Hematopoietic multipotent progenitor cell treated with erythropoietin and hydrocortisone succinate and interleukin-3 and kit ligand, for 8 days (in vitro differentiated cells): Measurements from ENCODE around the gene POFUT1.
A peak's percentile ranks its signal among the peaks of the same experiment; 100 is the strongest.

Experiments
- DNase-seq: peaks from one replicate; pipeline ENCODE4 v3.0.0-alpha.2; 2015

Gene POFUT1

DNA sequence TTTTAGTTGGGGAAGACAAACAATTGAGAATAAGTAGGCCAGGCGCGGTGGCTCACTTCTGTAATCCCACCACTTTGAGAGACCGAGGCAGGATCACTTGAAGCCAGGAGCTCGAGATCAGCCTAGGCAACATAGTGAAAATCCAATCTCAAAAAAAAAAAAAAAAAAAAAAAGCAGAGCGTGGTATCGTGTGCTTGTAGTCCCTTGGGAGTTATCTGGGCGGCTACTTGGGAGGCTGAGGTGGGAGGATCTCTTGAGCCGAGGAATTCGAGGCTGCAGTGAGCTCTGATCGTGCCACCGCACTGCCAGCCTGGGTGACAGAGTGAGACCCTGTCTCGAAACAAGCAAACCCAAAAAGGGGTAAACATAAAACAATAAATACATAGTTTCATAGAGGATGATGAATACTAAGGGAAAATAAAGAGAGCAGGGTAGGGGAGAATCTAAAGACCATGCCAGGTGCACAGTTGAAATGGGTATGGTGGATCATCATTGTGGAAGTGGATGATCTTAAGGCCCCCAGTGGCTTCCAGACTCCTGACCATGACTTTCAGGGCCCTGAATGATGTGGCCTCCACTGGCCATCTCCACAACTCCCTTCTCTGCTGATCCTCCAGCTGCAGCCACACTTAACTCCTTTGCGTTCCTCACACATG is 947 bp downstream of the POFUT1 start:
- DNase-seq, result no peak

DNA sequence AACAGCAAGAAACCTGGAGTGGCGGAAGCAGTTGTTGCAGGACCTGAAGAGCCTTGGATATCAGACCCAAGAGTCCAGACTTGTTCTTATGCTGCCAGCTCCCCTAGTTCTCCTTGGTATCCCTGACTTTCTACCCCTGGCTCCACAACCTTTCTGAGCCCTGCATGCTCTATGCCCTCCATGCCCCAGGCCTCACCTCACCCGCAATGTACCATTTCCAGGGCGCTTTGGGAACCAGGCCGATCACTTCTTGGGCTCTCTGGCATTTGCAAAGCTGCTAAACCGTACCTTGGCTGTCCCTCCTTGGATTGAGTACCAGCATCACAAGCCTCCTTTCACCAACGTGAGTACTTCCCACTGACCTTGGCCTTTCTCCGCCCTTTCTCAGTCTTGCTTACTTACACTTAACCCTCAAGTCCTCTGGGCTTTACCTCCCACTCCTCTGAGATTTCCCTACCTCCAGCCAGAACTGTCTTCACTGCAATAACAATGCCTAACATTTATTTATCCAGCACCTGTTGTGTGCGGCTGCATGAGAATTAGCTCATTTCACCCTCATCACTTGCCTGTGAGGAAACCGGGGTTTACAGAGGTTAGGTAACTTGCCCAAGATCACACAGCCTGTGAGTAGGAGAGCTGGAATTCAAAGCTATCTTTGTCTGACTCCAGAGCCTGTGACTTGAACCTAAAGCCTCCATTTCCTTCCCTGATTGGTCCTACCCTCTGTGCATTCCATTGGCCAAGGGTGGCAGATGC is 2.3 kb downstream of the POFUT1 start:
- DNase-seq, result no peak

DNA sequence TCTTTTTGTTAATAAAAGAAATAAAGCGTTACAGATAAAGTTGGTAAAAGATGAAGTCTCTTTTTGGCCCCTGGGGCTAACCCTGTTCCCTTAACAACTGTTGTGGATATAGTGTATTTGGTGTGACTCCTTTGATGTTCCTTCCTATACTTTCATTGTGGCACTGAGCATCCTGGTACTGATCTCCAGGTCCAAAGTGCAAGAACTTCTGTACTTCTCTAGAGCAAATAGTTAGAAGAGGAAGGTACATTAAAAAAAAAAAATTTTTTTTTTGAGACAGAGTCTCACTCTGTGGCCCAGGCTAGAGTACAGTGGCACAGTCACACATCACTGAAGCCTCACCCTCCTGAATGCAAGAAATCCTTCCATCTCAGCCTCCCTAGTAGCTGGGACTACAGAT is 6.2 kb downstream of the POFUT1 start:
- DNase-seq, result no peak

DNA sequence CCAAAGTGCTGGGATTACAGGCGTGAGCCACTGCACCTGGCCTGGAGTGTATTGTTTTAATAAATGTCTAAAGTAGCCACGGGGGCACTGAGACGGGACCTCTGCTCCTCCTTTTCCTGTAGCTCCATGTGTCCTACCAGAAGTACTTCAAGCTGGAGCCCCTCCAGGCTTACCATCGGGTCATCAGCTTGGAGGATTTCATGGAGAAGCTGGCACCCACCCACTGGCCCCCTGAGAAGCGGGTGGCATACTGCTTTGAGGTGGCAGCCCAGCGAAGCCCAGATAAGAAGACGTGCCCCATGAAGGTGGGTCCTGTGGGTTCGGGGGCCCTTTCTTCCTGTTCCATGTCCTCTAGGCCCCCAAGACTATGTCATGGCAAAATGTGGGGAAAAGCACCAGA is 7.5 kb downstream of the POFUT1 start:
- DNase-seq, result no peak

DNA sequence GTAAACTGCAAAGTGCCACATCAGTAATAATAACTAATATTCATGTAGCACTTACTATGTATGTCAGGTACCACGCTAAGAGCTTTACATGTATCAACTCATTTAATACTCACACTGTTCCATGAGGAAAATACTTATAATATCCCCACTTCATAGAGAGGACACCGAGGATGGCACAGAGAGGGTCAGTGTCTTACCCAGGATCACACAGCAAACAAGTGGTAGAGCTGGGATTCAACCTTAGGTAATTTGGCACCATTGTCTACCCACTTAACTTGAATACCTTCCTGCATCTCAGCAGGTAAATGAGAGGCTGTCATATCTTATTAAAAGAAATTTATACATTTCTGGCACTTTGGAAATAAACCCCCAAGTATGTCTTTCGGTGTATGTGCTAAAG is 8.0 kb downstream of the POFUT1 start:
- DNase-seq, result no peak

DNA sequence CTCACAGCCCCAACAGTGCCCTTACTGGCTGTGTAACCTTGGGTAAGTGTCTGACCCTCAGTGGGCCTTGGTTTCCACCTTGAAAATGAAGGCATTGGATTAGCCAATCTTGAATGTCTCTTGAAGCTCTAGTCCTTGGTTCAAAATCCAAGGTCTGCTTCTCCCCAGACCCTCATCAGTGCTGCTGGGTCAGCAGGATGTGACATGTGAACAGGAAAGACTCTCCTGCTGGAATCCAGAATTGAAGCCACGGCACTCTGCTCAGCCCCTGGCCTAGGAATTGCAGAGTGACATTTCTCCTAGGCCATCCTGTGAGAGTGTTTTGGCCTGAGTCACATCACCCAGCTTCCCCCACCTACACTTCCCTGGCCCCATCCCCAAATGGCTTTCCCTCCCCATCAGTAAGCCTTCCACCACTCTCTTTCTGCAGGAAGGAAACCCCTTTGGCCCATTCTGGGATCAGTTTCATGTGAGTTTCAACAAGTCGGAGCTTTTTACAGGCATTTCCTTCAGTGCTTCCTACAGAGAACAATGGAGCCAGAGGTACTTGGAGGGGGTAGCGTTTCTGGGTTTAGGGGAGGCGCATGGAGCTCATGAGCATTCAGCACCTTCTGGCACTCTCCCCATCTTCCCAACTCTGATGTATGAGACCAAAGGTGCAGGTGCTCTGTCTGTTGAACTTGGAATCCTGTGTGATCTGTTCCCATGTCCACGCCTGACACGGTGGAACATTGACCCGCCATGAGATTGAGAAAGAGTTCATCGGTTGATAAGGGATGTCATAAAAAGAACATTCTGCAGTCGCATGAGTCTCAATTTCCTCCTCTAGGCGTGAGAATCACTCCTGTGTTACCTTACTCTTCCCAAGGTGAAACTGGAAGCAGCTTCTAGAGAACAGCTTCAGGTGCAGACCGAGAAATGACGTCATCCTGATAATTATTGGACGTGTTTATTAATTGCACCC is 8.8 kb downstream of the POFUT1 start:
- DNase-seq, result no peak

DNA sequence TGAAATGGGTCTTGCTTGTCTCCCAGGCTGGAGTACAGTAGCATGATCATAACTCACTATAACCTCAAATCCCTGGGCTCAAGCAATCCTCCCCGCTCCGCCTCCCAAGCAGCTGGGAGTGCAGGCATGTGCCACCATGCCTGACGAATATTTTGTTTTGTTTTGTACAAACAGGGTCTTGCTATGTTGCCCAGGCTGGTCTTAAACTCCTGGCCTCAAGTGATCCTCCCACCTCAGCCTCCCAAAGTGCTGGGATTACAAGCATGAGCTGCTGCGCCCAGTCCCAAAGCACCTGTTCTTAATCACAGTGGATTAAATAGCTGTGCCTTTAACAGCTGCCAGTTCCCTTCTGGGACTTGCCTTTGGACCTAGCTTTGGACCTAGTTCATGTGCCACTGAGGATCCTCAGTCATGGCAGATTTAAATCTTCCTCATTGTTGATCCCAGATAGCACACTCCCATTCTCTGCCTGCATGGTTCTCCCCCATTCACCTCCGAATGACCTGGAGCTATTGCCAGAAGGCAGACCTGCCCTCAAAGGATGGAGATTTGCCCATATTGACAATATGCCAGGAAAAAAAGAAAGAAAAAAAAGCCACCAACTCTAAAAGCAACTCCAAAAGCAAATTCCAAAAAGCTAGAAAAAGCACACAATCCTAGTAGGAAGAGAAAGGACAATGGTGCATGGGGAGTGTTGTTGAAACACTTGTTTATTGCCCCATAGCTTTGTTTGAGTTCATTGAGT is 10.6 kb downstream of the POFUT1 start:
- DNase-seq, result no peak

DNA sequence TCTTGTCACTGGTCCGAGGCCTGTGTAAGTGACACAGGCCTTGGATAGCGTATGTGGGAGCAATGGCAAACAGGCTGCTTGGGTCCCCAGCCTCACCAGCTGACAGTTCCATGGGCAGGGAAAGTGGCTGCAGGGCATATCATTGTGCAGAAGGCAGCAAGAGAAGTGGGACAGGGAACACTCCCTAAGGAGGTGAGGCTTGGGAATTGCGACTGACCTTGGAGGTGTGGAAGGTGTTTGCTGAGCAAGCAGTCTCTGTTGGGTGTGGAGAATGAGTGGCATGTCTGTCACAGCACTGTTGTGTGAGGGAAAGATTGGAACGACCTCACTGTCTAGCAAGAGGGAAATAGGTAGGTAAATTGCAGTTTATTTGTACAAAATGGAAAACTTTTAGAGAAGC is 16.8 kb downstream of the POFUT1 start:
- DNase-seq, result no peak

DNA sequence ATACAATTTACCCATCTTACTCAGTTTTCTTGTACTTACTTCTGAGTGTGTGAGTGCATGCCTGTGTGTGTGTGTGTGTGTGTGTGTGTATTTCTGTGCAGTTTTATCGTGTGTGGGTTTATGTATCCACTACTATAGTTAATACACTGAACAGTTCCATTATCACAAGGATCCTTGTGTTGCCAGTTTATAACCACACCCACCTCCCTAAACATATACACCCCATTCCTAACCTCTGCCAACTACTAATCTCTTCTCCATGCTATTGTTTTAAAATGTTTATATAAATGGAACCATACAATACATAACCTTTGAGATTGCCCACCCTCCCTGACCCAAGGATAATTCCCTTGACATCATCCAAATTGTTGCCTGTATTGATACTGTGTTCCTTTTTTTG is 18.7 kb downstream of the POFUT1 start:
- peak; percentile 73 for DNase-seq

DNA sequence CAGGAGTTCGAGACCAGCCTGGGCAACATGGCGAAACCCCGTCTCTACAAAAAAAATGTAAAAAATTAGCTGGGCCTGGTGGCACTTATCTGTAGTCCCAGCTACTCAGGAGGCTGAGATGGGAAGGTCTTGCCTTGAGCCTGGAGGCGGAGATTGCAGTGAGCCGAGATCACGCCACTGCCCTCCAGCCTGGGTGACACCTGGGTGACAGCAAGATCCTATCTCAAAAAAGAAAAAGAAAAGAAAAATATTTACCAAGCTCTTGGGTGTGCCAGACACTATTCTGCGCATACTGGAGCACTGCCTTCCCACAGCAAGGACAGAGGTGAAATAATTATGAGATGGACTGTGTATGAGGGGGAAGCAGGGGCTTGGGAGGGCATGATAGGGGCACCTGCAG is 19.6 kb downstream of the POFUT1 start:
- peak; percentile 67 for DNase-seq

DNA sequence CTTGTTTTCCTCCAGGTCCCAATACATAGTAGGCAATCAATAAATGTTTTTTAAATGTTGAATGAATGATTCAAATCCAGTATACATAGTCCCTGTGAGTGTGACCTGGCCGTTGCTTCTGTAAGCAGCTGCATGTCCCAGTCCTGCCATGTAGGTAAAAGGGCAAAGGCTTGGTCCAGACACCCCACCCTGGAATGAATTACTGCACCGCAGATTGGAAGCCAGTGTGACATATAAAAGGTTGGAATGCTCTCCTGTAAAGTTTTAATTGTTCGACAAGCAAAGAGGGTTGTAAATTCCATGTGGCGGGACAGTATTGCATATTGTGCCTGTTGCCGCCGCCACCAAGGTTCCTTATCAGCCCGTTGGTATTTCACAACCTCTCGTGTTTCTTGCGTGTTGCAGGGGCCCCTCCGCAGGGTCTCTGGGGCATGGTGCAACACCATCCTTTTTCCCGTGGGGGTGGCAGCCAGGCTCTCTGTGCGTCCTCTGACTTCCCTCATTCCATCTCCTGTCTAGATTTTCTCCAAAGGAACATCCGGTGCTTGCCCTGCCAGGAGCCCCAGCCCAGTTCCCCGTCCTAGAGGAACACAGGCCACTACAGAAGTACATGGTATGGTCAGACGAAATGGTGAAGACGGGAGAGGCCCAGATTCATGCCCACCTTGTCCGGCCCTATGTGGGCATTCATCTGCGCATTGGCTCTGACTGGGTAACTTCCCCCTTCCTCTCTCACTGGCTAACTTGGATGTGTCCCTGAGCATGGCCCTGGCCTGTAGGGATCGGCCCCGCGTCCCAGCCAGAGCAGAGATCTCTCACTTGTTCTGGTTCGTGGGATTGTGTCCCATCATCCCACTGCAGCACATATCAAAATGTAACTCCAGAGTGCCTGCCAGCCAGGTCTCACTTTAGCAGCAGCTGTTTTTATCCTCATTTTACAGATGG is 20.3 kb downstream of the POFUT1 start:
- DNase-seq, result no peak

DNA sequence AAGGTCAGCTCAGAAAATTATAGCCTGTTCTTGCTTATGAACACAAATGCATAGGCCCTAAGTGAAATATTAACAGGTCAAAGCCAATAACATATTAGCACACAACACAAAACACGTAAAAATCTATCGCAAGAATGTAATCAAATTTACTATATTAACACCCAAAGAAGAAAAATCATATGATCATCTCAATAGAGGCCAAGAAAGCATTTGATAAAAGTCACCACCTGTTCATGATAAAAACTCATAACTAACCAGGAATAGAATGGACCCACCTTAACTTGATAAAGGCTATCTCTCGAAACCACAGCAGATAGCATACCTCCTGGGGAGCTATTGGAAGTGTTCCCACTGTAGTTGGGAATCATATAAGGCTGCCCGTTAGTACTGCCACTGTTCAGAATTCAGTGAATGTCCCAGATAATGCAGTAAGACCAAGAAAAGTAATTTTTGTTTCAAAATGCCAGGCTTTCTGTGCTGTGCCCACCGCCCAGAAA is 21.6 kb downstream of the POFUT1 start:
- no peak for DNase-seq

DNA sequence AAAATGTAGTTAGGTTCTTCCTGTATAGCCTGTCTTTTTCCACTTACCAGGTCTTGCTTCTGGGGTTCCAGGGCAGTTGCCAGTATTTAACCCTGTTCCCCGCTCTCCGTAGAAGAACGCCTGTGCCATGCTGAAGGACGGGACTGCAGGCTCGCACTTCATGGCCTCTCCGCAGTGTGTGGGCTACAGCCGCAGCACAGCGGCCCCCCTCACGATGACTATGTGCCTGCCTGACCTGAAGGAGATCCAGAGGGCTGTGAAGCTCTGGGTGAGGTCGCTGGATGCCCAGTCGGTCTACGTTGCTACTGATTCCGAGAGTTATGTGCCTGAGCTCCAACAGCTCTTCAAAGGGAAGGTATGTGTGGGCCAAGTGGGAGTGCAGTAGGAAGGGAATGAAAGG is 23.0 kb downstream of the POFUT1 start:
- no peak for DNase-seq

DNA sequence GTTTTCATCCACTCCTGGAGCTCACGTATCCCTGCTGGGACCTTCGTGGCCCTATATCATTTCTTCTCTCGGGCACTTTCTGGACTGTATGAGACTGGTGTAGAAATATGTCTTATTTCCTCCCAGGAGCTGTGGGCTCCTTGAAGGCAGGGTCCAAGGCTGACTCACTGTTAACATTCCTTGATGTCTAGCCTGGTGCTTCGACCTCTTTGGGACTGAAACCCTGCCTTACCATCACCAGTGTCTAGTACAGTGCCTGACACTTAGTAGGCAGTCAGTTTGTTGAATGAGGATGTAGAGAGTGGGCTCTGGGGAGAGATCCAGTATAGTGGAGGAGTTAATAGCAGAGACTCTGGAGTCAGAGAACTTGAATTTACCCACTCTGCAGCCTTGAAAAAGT is 23.6 kb downstream of the POFUT1 start:
- DNase-seq, result no peak

DNA sequence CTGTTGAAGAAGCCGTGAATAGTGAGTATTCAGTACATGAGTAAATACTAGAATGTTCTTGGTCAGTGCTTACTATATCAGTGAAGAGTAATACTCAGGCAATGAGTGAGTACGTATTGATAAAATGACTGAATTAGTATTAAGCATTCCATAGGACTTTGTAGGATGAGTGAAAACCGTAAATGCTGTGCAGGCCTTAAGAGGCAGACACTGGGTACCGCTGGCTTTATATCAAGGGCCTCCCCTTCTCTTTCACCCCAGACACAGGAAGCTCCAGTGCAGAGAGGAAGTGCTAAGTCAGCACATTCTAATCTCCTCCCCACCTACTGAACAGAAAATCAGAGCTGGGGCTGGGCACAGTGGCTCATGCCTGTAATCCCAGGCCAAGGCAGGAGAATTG is 24.2 kb downstream of the POFUT1 start:
- no peak for DNase-seq

DNA sequence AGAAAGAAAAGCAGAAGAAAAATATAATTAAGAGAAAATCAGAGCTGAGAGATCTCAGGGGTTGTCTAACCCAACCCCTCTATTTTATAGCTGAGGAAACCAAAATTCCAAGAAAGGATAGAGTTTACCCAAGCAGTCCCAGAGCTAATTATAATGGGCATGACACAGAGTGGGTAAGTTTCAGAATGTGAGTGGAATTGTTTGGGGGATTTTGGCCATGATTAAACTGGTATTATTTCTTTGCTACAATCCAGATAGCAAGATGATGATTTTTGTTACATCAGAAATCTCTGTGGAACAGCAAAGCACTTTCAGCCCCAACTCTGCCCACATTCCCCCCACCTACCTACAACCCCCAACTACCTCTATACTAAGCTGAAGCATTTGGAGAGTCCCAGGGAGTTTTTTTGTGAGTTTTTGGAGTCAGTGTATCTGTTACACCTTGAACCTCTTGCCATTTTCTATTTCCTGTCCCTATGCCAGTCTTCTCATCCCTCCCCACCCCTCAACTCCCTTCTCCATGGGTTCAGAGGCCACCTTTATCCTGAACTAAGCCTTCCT is 24.7 kb downstream of the POFUT1 start:
- no peak for DNase-seq

DNA sequence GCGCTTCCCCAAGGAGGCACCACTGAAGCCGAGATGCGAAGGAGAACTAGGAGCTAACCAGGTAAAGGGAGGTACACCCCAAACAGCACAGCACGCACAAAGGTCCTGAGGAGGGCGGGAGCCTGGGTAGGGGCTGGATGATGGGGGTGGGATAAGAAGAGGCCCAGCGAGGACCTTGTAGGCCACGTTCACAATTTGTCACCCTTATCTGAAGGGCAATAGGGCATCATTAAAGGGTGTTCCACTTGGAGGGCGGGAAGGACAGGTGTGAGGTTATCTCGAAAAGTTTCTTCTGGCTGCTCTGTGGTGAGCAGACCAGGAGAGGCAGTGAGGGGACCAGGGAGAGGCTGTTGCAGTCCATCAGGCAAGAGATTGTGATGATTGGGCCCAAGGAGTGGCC is 25.6 kb downstream of the POFUT1 start:
- no peak for DNase-seq

DNA sequence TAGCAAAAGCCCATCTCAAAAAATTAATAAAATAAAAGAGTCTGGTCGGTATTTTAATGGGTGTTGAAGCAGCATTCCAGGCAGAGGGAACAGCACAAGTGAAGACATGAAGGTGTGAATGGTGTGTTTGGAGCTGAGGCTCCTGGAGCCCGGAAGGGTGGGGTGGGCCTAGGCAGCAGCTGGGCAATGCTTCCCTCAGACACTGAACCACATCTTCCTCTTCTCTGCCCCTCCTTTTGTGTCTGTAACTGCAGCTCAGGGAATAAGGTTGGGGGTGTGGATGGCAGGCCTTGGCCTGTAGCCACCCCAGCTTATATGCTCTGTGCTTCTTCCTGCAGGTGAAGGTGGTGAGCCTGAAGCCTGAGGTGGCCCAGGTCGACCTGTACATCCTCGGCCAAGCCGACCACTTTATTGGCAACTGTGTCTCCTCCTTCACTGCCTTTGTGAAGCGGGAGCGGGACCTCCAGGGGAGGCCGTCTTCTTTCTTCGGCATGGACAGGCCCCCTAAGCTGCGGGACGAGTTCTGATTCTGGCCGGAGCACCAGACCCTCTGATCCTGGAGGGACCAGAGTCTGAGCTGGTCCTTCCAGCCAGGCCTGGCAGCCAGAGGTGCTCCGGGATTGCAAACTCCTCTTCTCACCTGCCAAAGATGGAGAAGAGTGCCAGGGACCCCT is 26.6 kb downstream of the POFUT1 start:
- DNase-seq, result no peak

DNA sequence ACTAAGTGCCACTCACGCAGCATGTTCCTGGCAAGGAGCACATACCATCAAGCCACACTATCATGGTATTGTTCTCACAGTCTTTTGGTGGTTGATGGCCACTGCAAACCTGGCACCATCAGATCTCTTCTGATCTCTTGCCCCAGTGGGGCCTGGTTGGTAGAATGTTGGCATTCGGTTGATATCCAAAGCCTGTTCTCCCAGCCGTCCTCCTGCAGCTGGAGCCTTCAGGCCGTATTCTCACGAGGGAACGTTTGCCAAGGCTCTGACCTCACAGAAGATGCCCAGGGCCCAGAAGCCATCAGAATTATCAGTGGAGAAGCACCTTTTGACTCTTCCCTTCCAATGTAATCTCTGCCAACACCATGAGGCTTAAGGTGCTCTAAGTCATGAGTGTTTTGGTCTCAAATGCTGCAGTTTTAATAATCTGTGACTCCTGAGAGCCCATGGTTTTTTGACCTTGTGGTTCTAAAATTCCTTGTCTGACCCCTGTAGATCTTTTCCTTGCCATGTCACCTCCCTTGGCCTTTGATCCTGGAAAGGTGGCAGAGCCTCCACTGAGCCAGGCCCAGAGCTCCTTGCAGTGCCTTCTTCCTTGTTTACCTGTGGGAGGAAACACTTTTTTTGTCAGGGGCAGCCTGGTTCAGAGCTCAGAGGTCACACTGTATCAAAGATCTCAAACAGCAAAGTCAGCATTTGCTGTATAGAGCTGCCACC is 27.8 kb downstream of the POFUT1 start:
- no peak for DNase-seq

DNA sequence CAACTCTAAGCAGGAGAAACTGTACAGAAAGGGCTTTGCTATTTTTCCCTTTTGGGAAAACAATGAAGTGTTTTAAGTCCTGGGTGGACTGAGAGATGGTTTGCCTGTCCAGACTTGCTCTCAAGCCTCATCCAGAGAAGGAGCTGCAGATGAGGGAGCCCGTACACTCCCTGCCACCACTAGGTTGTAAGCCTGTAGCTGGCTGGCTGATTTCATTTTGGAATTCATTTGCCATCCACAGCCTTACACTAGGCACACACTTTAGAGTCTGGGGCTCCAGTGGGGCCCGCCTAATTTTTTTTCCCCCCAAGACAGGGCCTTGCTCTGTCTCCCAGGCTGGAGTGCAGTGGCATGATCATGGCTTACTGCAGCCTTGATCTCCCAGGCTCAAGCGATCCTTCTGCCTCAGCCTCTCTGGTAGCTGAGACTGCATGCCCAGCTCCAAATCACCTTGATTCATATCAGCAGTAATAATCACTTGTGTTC is 28.4 kb downstream of the POFUT1 start:
- DNase-seq, result no peak
